ENCODE results near the gene ZC3H11A. TPM values are rescaled to one million over a fixed set of nuclear protein-coding genes. Genes with fewer than 3 reads are reported as not detected.

The ZC3H11A gene
- total RNA-seq: 124 TPM

DNA sequence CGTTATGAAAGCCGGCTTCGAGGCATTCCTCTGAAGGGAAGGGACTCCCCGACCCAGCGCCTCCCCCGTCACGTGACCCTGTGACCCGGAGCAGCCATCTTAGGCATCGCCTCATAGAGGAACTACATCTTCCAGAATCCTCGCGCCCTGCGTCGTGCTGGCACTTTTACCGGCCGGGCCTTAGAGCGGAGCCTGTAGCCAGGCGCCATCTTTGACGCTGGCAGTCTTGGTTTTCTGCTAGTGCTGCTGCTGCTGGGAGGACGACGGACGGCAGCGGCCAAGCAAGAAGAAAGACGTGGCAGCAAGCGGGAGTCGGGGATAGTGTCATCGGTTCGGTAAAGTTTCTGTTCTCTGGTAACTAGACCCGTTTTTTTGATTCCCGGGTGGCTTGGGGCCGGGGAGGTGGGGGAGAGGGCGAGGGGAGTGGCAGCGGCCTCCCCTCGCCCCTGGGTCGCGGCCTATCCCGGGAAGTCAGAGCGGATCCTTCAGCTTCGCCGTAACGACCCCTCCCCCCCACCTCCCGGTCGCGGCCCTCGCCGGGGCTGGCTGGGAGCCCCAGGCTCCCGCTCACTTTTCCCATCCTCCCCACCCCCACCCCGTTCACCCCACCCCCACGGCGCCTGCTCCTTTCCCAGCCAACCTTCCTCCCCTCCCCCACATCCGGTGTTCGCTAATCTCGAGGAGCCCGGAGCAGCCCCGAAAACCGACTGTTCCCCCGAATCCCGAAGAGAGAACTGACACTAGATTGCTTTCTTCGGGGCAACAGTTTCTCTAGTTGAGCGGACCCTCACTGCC lies at the start of gene ZC3H11A, which contains the start of gene ZBED6:
Gene ZC3H11A (plus strand): TSS at position 183 of the 795 bp plus-strand sequence. CDS start 21,448 bp downstream, outside the sequence.
Gene ZBED6 (plus strand): TSS at position 183 of the 795 bp plus-strand sequence. CDS start 1,900 bp downstream, outside the sequence.

GRCh38 chr1:203765029-203765837 lies 30.2 kb upstream of the ZC3H11A start, which contains the start of gene LAX1:
LAX1 (plus strand) TSS chr1:203765183; CDS start chr1:203765566, 383 bp downstream.

Small RNA genes within 50 kb of the gene (small RNA-seq; reads per million reads assigned to genes)
- gene ZC3H11A (ENCODE audit: low replicate concordance): 0.21 reads per million

Other genes with a start within 250 kb of the ZC3H11A start
- 63.2 TPM for gene ATP2B4, start 168.8 kb upstream of the ZC3H11A start, total RNA-seq
- gene LAX1, start 30.4 kb upstream of the ZC3H11A start, total RNA-seq: not detected
- 22.8 TPM for gene ZBED6, start within 50 bp of the ZC3H11A start, total RNA-seq
- 61.0 TPM for gene SNRPE, start 66.0 kb downstream of the ZC3H11A start, total RNA-seq

Data from parietal lobe (tissue), 2 donors.